H1 (cell line): ENCODE results near the gene IREB2. TPM values are rescaled to one million over a fixed set of nuclear protein-coding genes. Genes with fewer than 3 reads are reported as not detected.

Experiments
- CHD2 ChIP-seq: IDR thresholded peaks from 2 replicates; pipeline ENCODE4 v1.6.1; 2012; ENCODE audit warnings: low read length, improper control_type of control experiment
- CREB1 ChIP-seq: IDR thresholded peaks from 2 replicates; pipeline ENCODE4 v1.6.1; 2012; ENCODE audit warnings: inconsistent platforms
- KDM1A ChIP-seq: fragments of 200-600, 300-600 bp; sonication (generic); IDR thresholded peaks from 2 replicates; pipeline ENCODE4 v1.7.1; 2016; ENCODE audit warnings: mild to moderate bottlenecking, low read length, borderline replicate concordance
- SIN3A ChIP-seq, 2 experiments: IDR thresholded peaks in 1 of 2; conservative IDR thresholded peaks in 1 of 2; 2 replicates each; pipeline ENCODE4 v1.6.1; 2011 to 2012; ENCODE audit warnings: low read length in 2 of 2, improper control_type of control experiment in 1 of 2, low read depth in 1 of 2, mild to moderate bottlenecking in 1 of 2
- TAF1 ChIP-seq: IDR thresholded peaks from 2 replicates; pipeline ENCODE4 v1.6.1; 2011; ENCODE audit warnings: mild to moderate bottlenecking, low read depth, low read length
- polyA plus RNA-seq, 7 experiments: library from polyadenylated mRNA; depleted of rRNA in 3 of 7; stranded (reverse) in 5 of 7; unstranded in 2 of 7; fragments of >200 nt in 5 of 7; fragments of 200-250 nt in 2 of 7; gene quantifications; 1 replicate in 5 of 7; 2 replicates in 1 of 7; 4 replicates in 1 of 7; pipeline versions ENCODE4 v1.2.1 to v1.2.3, GENCODE V29; 2011 to 2013; ENCODE audit warnings: missing spikeins in 2 of 7, mixed read lengths in 2 of 7
- total RNA-seq: library from RNA; stranded (reverse); fragmentation: NEBNext Ultra II Directional; extraction: Animal tissue kit (Norgen Biotek cat#: 25700); gene quantifications from 2 replicates; pipeline ENCODE4 v1.2.1, GENCODE V29; 2021
- TF ChIP-seq, protein P1 (sequence below): IDR thresholded peaks from 2 replicates; pipeline ENCODE4 v1.6.1; 2012; ENCODE audit warnings: inconsistent platforms

The IREB2 gene
- total and polyA plus RNA-seq, 2 of the 8 experiments (the other 6 are each of a cell fraction or from before 2014, with no cell fraction given) = 21.0 to 103 TPM

DNA sequence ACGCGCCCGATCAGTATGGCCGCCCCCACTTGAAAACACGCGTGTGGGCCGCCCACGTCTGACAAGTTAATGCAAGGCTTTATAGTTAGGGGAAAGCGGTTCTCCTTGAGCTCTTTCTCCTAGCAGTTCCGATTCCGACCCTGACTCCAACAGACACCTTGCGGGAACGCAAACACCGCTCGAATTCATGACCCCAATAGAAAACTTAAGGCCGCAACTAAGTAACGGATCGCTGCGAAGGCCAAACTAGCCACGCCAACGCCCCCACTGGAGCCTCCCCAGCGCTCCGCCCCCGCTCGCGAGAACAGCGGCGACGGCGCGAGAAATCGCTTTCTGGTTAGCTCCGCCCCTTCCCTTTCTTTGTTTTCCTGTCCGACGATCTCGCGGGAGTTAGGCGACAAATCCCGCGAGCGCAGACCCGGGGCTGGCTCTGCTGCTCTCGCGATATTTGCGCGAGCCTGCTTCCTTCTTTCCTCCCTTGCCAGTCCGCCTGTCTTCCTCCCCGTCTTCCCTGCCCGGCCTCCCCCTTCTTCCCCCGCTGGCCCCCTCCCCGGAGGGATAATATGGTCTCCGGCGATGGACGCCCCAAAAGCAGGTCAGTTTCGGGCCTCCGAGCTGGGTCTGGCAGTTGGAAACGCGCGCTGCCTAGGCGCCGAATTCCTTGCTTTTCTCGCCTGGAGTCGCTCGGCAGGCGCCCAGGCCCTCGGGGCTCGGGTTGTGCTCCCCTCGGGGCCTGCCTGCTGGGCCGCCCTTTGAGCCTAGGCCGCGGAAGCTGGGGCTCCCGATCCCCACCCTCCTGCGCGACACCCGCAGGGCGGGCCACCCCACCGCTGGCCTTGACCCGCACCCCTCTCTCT is at the start of gene IREB2 (continued):
- peak; percentile 89 for TF ChIP-seq TAF1
- TF ChIP-seq CREB1 = peak; percentile 58; the same call in 1 of the 2 replicates
- 0 out of 4 replicates have a peak, but pooled peaks of 1 of the 2 experiments have one; percentile 31 for TF ChIP-seq SIN3A (conservative IDR thresholded peaks at IDR 0.05 in 1 of 2, IDR thresholded peaks at IDR 0.05 in 1 of 2; ENCODE audit: low read depth in 1 of 2, low read length in 2 of 2)
- TF ChIP-seq, protein P1, sequence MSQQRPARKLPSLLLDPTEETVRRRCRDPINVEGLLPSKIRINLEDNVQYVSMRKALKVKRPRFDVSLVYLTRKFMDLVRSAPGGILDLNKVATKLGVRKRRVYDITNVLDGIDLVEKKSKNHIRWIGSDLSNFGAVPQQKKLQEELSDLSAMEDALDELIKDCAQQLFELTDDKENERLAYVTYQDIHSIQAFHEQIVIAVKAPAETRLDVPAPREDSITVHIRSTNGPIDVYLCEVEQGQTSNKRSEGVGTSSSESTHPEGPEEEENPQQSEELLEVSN = no peak
- peak; percentile 99 for TF ChIP-seq CHD2
- TF ChIP-seq KDM1A = peak; percentile 44; the same call in 1 of the 2 replicates
- TF ChIP-seq, all 59 proteins: peak for 18
